ENCODE results near the gene HSFX1.

Gene HSFX1

DNA sequence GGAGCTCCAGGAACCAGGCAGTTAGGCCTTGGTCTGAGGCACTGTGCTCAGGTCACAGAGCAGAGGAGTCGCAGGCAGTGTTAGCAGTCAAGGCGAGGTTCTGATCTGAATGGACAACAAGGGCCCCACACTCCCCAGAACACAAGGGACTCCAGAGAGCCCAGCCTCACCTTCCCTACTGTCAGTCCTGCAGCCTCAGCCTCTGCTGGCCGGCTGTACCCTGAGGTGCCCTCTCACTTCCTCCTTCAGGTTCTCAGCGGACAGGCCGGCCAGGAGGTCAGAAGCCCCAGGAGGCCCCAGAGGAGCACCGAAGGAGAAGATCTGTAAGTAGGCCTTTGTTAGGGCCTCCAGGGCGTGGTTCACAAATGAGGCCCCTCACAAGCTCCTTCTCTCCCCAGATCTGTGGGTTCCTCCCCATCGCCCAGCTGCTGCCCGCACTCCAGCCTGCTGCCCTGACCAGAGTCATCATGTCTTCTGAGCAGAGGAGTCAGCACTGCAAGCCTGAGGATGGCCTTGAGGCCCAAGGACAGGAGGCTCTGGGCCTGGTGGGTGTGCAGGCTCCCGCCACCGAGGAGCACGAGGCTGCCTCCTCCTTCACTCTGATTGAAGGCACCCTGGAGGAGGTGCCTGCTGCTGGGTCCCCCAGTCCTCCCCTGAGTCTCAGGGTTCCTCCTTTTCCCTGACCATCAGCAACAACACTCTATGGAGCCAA lies 34.0 kb downstream of the HSFX1 start:
- DNase-seq, result no peak

DNA sequence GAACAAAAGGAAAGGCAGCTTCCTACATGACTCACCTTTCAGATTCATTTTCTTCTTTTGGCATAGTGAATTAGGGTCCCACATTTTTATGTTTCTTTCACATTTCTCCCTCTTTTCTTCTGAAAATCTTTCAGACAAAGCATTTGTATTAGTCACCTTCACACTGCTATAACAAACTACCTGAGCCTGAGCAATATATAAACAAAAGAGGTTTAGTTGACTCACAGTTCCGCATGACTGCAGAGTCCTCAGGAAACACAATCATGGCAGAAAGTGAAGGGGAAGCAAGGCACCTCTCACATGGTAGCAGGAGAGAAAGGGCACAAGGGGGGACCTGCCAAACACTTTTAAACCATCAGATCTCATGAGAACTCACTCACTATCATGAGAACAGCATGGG lies 44.8 kb downstream of the HSFX1 start:
- no peak for DNase-seq

DNA sequence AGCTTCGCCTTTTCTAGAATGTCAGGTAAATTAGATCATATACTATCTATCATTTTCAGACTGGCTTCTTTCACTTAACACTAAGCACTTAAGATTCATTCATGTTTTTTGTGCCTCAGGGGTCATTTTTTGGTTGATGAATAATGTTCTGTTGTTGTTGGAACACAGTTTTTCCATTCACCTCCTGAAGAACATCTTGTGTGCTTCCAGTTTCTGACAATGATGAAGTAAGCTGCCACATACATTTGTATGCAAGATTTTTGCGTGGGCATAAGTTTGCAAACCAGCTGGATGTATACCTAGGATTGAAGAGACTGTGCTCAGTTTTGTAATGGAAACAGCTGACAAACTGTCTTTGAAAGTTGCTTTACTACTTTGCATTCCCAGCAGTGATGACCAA lies 45.5 kb downstream of the HSFX1 start:
- no peak for DNase-seq

DNA sequence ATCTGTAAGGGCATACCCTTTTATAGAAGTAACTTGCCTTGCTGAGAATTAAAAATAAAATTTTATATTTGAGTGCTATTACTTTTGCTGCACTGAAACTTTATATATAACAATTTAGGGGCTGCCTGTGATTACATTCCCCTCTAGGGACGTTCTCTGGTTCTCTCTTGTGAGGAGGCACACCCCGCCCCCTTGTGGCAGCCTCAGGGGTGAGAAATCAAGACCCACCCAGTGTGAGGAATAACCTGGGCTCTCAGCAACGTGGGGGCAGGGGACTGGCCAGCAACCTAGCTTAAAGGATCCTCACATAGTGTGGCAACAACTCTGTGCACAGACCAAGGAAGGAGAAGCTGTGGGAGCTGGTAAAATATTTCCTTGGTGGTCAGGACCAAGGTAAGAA lies 51.6 kb downstream of the HSFX1 start:
- DNase-seq, result peak in 1 of 2 experiments; percentile 59

Data from NCI-H524 (cell line).